Sigmoid colon (tissue), 4 donors: Measurements from ENCODE around the gene HSDL1.

ENCODE experiments used
- EP300 ChIP-seq, 4 donors: sonication (generic); formaldehyde crosslinking; IDR thresholded peaks; one replicate each; pipeline ENCODE4 v1.6.1; 2017; ENCODE audit warnings: antibody characterized with exemption in 4 of 4
- TF ChIP-seq, protein P1 (sequence below), 4 experiments: fragments of 450-650 bp in 3 of 4; fragments of 200-600 bp in 1 of 4; IDR thresholded peaks; one replicate each; pipeline ENCODE4 v1.5.1; 2016 to 2019; ENCODE audit warnings: antibody characterized with exemption in 4 of 4, mild to moderate bottlenecking in 3 of 4, moderate library complexity in 2 of 4

DNA sequence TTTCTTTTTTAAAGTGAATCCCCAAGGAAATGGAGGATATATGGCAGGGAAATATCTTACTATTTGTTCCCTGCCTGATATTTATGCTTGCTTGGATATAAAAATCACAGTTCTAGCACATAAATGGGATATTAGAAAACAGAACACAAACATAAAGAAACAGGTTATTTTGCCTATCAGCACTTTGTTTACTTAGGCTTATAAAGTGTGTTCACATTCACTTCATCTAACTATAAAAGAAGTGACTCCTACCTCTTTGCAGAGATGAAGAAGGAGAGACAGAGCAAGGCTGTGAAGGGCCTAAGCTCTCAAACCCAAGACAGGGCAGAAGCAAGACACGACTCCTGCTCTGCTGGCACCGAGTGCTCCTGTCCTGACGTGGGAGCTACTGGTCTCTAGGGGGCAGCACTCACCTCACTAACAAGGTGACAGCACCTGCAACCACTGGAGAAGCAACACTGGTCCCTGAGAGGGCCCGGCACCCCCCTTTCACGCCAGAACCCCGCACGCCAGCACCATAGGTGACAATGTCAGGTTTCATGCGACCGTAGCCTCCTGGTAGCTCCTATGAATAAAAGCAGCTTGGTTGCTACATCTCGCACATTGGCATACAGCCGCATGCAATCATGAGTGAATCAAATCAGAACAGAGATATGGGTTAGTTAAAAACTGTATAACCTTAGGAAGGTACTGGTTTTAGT is 60.3 kb downstream of the HSDL1 start:
- TF ChIP-seq, protein P1, sequence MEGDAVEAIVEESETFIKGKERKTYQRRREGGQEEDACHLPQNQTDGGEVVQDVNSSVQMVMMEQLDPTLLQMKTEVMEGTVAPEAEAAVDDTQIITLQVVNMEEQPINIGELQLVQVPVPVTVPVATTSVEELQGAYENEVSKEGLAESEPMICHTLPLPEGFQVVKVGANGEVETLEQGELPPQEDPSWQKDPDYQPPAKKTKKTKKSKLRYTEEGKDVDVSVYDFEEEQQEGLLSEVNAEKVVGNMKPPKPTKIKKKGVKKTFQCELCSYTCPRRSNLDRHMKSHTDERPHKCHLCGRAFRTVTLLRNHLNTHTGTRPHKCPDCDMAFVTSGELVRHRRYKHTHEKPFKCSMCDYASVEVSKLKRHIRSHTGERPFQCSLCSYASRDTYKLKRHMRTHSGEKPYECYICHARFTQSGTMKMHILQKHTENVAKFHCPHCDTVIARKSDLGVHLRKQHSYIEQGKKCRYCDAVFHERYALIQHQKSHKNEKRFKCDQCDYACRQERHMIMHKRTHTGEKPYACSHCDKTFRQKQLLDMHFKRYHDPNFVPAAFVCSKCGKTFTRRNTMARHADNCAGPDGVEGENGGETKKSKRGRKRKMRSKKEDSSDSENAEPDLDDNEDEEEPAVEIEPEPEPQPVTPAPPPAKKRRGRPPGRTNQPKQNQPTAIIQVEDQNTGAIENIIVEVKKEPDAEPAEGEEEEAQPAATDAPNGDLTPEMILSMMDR (IDR thresholded peaks at IDR 0.05): peak in 3 of 4 experiments; percentile 22 to 57 (median 41)
- TF ChIP-seq EP300 (IDR thresholded peaks at IDR 0.05): no peak
